Measurements from ENCODE around the gene CCDC17. TPM values are rescaled to one million over a fixed set of nuclear protein-coding genes. Genes with fewer than 3 reads are reported as not detected.

The CCDC17 gene
- total RNA-seq = 4.5 to 5.6 TPM (median 5.6 TPM) in 3 replicates

DNA sequence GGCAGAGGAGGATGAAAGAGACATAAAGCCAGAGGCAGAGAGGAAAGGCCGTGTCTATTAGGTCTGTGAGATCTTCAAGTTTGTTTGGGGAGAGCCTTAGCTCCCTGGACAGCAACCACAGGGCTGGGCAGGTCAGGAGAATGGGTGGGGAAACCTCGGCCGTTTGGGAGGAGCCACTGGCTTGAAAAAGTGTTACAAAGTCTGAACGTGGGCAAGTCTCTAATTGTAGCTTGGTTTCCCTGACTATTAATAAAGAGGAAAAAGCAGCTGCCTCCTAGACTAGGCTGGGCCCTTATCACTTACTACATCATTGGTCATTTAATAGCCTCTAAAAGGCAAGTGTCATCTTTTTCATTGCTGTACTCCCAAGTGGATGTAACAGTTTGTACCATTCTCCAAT is at the start of gene CCDC17:
Gene CCDC17 (minus strand): TSS at position 83 of the 400 bp plus-strand sequence. CDS start 145 bp downstream, outside the sequence.
- Mint-ChIP-seq H3K27ac (peak within 1 kb of the TSS; percentile 44), H3K27me3 (ENCODE audit: low read depth) (no peaks in the 10 kb centered on the region), H3K36me3 (peaks cover 30% of the 10 kb centered on the region), H3K4me1 (no peaks in the 10 kb centered on the region), H3K9me3 (no peaks in the 10 kb centered on the region), H3K4me3 (no peak within 1 kb of the TSS)
- TF ChIP-seq, protein P1, sequence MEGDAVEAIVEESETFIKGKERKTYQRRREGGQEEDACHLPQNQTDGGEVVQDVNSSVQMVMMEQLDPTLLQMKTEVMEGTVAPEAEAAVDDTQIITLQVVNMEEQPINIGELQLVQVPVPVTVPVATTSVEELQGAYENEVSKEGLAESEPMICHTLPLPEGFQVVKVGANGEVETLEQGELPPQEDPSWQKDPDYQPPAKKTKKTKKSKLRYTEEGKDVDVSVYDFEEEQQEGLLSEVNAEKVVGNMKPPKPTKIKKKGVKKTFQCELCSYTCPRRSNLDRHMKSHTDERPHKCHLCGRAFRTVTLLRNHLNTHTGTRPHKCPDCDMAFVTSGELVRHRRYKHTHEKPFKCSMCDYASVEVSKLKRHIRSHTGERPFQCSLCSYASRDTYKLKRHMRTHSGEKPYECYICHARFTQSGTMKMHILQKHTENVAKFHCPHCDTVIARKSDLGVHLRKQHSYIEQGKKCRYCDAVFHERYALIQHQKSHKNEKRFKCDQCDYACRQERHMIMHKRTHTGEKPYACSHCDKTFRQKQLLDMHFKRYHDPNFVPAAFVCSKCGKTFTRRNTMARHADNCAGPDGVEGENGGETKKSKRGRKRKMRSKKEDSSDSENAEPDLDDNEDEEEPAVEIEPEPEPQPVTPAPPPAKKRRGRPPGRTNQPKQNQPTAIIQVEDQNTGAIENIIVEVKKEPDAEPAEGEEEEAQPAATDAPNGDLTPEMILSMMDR (IDR thresholded peaks at IDR 0.05; ENCODE audit: unreplicated experiment) = no peak
- no peak for DNase-seq (ENCODE audit: low spot score in 2 of 2, unreplicated experiment in 2 of 2)

DNA sequence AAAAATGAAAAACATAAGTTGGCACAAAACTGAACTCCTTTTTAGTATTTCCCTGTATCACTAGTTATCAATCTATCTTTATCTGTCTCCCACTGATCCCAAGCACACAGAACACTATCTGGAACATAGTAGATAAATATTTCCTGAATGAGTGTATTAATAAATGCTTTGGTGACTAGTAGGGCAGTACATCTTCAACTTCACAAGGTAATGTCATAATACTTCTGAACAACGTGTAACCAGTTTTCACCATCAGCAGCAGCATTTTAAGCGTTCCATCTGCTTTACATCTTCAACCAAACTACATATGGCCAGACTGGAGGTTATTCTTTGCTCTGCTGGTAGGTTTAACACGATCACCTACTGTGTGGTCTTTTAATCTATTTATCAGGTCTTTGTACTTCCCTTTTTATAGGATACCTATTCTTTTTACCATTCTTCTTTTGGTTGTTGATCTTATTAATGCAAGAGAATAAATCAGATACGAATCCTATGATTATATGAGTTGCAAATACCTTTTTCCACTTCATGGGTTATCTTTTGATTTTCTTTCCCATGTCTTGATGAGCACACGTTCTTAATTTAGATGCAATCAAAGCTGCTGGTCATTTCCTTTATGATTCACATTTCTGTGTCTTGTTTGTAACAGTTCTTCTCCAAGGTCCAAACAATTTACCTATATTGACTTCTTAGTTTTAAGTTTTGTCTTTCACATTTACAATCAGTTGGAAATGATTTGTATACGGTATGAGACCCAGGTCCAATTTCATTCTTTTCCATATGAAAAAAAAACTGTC is 46.2 kb upstream of the CCDC17 start:
- peaks cover 7% of the 10 kb centered on the region for H3K4me1 Mint-ChIP-seq
- DNase-seq (ENCODE audit: low spot score in 2 of 2, unreplicated experiment in 2 of 2) = no peak
- H3K36me3 Mint-ChIP-seq = peaks cover 5% of the 10 kb centered on the region
- TF ChIP-seq, protein P1 (IDR thresholded peaks at IDR 0.05; ENCODE audit: unreplicated experiment) = no peak
- H3K4me3 Mint-ChIP-seq = no peak overlapping the region
- no peaks in the 10 kb centered on the region for H3K27me3 Mint-ChIP-seq (ENCODE audit: low read depth)
- peak overlapping the region; percentile 15 for H3K27ac Mint-ChIP-seq
- no peaks in the 10 kb centered on the region for H3K9me3 Mint-ChIP-seq

DNA sequence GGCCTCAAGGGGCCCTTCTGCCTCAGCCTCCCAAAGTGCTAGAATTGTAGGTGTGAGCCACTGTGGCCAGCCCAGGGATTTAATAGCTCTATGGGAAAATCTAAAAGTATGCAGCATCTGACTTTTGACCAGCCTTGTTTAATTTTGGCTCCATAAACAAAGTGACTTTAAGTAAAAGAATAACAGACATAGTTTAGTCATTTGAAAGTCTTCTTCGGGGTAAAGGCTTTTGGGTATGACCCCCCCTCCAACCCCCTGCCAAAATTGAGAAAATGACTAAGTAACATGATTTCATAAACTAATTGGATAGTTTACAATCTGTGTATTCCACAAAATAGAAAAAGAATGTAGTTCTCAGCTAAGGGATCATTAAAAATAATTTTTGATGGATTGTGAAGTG is 45.5 kb upstream of the CCDC17 start:
- H3K9me3 Mint-ChIP-seq = no peaks in the 10 kb centered on the region
- no peak for DNase-seq (ENCODE audit: low spot score in 2 of 2, unreplicated experiment in 2 of 2)
- no peaks in the 10 kb centered on the region for H3K27me3 Mint-ChIP-seq (ENCODE audit: low read depth)
- TF ChIP-seq, protein P1 (IDR thresholded peaks at IDR 0.05; ENCODE audit: unreplicated experiment) = no peak
- H3K4me1 Mint-ChIP-seq = peaks cover 7% of the 10 kb centered on the region
- peaks cover 4% of the 10 kb centered on the region for H3K36me3 Mint-ChIP-seq
- H3K27ac Mint-ChIP-seq = no peak overlapping the region
- H3K4me3 Mint-ChIP-seq = no peak overlapping the region

DNA sequence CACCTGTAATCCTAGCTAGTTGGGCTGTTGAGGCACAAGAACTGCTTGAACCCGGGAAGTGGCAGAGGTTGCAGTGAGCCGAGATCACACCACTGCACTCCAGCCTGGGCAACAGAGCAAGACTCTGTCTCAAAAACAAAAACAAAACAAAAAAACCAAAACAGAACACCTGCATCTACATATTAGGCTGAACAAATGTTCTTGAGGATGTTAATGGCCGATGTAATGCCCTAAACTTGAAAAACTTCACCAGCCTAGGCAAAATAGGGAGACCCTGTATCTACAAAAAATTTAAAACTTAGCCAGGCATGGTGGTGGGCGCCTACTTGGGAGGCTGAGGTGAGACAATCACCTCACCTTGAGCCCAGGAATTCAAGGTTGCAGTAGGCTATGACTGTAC is 44.7 kb upstream of the CCDC17 start:
- Mint-ChIP-seq H3K4me3 (no peak overlapping the region), H3K9me3 (no peaks in the 10 kb centered on the region), H3K27me3 (ENCODE audit: low read depth) (no peaks in the 10 kb centered on the region), H3K27ac (no peak overlapping the region), H3K36me3 (peaks cover 4% of the 10 kb centered on the region), H3K4me1 (peaks cover 8% of the 10 kb centered on the region)
- TF ChIP-seq, protein P1 (IDR thresholded peaks at IDR 0.05; ENCODE audit: unreplicated experiment) = no peak
- no peak for DNase-seq (ENCODE audit: low spot score in 2 of 2, unreplicated experiment in 2 of 2)

GRCh38 chr1:45667321-45668111 is 43.7 kb upstream of the CCDC17 start:
- H3K9me3 Mint-ChIP-seq = no peaks in the 10 kb centered on the region
- no peaks in the 10 kb centered on the region for H3K27me3 Mint-ChIP-seq (ENCODE audit: low read depth)
- DNase-seq (ENCODE audit: low spot score in 2 of 2, unreplicated experiment in 2 of 2) = no peak
- TF ChIP-seq, protein P1 (IDR thresholded peaks at IDR 0.05; ENCODE audit: unreplicated experiment) = no peak
- H3K4me1 Mint-ChIP-seq = peaks cover 14% of the 10 kb centered on the region
- H3K4me3 Mint-ChIP-seq = no peak overlapping the region
- no peak overlapping the region for H3K27ac Mint-ChIP-seq
- H3K36me3 Mint-ChIP-seq = peaks cover 7% of the 10 kb centered on the region
